Stomach smooth muscle (tissue), 2 donors: ENCODE measurements around the gene TNFRSF13B.
"Not testable (repeated sequence)": the region's sequence is repeated elsewhere in the genome, so short reads cannot be mapped to it uniquely, and the experiment has no call there.

Source experiments
- H3K27ac ChIP-seq: one replicate; pipeline ENCODE4 v1.7.0; 2013; ENCODE audit warnings: mild to moderate bottlenecking, low read length, inconsistent platforms
- H3K27me3 ChIP-seq, 2 donors: one replicate each; pipeline ENCODE4 v1.7.0; 2013; ENCODE audit warnings: low read length in 2 of 2; ENCODE audit not compliant: insufficient read depth in 2 of 2, control insufficient read depth in 1 of 2
- H3K36me3 ChIP-seq, 2 donors: one replicate each; pipeline ENCODE4 v1.7.0; 2013; ENCODE audit warnings: low read length in 2 of 2; ENCODE audit not compliant: control insufficient read depth in 2 of 2, insufficient read depth in 2 of 2
- H3K4me1 ChIP-seq: one replicate; pipeline ENCODE4 v1.7.0; 2013; ENCODE audit warnings: low read length; ENCODE audit not compliant: control insufficient read depth, insufficient read depth
- H3K4me3 ChIP-seq, 2 donors: one replicate each; pipeline ENCODE4 v1.7.0; 2013; ENCODE audit warnings: low read length in 2 of 2
- H3K9ac ChIP-seq, 2 donors: one replicate each; pipeline ENCODE4 v1.7.0; 2013; ENCODE audit warnings: low read length in 2 of 2, mild to moderate bottlenecking in 1 of 2
- H3K9me3 ChIP-seq, 2 donors: one replicate each; pipeline ENCODE4 v1.7.0; 2013; ENCODE audit warnings: low read length in 2 of 2; ENCODE audit not compliant: control insufficient read depth in 2 of 2
- donor health status: healthy.
- donor health status: Pancreatic carcinoma.

Gene TNFRSF13B

DNA sequence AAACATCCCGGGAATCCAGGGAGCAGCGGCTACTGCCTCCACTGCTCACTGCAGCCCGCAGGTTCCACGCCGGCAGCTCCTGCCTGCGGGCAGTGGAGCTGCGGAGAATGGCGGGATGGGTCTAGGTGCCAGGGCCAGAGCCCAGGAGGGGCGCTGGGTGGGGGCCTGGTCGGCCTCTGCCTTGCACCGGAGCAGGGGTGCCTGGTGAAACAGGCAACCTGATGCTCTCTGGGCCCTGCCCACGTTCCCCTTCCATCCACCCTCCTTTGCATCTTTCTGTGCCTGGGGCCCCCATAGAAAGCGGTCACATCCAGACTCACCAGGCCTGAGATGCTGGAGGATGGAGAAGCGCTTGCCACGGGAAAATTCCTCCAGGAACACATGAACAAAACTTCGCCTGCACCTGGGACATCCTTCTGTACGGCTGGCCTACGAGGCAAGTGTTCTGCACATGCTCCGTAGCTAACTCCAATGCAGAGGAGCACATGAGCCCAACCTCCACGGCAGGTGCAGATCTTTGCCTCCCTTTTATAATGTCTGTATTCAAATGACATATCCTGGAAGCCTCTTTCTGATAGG lies 79.0 kb downstream of the TNFRSF13B start:
- not testable (repeated sequence) for H3K27ac ChIP-seq, H3K9ac ChIP-seq, H3K4me1 ChIP-seq, H3K9me3 ChIP-seq, H3K27me3 ChIP-seq, H3K4me3 ChIP-seq, H3K36me3 ChIP-seq

DNA sequence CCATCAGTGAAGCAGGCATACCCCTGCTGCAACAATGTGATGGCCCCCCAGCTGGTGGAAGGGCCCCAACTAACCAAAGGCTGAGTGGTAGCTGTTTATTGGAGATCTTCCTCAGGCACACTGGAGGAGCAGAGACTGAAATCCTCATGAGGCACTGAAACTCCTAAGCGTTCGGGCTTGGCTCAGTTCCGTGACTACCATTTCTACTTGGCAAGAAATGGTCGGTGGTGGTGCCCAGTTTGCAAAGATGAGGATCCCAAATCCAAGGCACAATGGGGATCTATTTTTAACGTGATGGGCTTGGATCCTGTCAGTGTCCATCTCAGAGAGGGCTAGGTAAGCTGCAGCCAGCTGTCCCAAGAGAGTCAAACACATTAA lies 82.8 kb downstream of the TNFRSF13B start:
- no peaks in the 10 kb centered on the region for H3K4me1 ChIP-seq
- no peak overlapping the region for H3K9ac ChIP-seq
- no peaks in the 10 kb centered on the region for H3K27me3 ChIP-seq
- no peak overlapping the region for H3K27ac ChIP-seq
- no peaks in the 10 kb centered on the region for H3K36me3 ChIP-seq
- no peak overlapping the region for H3K4me3 ChIP-seq
- H3K9me3 ChIP-seq = no peaks in the 10 kb centered on the region
